Measurements from ENCODE around the gene SOWAHA. TPM values are rescaled to one million over a fixed set of nuclear protein-coding genes. Genes with fewer than 3 reads are reported as not detected.

The SOWAHA gene
- total RNA-seq, 1 donor from 2014 or later, result not detected

DNA sequence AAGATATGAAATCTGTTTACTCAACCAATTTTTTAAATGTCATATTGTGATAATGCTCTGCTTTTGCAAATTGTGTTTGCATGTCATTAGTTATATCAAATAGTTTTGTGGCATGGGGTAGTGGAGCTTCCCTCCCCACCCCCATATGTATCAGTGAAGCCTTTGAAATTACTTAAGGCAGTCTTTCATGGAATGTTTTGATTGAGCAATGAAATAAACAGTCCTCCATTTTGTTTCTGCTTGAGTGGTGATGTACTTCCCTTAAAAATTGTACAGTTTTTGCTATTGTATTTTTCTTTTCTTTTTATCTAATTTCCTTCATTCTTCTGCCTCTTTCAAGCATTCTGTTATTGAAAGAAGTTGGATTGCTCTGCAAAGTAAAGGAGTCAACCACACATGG is 3.5 kb downstream of the SOWAHA start:
- no peak for DNase-seq (ENCODE audit: low spot score)
- no peaks in the 10 kb centered on the region for H3K9me3 Mint-ChIP-seq (ENCODE audit: unreplicated experiment)
- TF ChIP-seq, protein P1, sequence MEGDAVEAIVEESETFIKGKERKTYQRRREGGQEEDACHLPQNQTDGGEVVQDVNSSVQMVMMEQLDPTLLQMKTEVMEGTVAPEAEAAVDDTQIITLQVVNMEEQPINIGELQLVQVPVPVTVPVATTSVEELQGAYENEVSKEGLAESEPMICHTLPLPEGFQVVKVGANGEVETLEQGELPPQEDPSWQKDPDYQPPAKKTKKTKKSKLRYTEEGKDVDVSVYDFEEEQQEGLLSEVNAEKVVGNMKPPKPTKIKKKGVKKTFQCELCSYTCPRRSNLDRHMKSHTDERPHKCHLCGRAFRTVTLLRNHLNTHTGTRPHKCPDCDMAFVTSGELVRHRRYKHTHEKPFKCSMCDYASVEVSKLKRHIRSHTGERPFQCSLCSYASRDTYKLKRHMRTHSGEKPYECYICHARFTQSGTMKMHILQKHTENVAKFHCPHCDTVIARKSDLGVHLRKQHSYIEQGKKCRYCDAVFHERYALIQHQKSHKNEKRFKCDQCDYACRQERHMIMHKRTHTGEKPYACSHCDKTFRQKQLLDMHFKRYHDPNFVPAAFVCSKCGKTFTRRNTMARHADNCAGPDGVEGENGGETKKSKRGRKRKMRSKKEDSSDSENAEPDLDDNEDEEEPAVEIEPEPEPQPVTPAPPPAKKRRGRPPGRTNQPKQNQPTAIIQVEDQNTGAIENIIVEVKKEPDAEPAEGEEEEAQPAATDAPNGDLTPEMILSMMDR (IDR thresholded peaks at IDR 0.05; ENCODE audit: unreplicated experiment), result no peak
- H3K4me3 Mint-ChIP-seq (ENCODE audit: unreplicated experiment), result no peak overlapping the region
- H3K27ac Mint-ChIP-seq (ENCODE audit: unreplicated experiment), result no peak overlapping the region
- no peaks in the 10 kb centered on the region for H3K36me3 Mint-ChIP-seq (ENCODE audit: low read depth, unreplicated experiment)
- H3K27me3 Mint-ChIP-seq (ENCODE audit: unreplicated experiment), result peaks cover 6% of the 10 kb centered on the region
- H3K4me1 Mint-ChIP-seq (ENCODE audit: unreplicated experiment), result peaks cover 6% of the 10 kb centered on the region

- H3K27me3 Mint-ChIP-seq (ENCODE audit: unreplicated experiment), result peaks cover 8% of the 10 kb centered on the region
- H3K27ac Mint-ChIP-seq (ENCODE audit: unreplicated experiment), result no peak overlapping the region
- TF ChIP-seq, protein P1 (IDR thresholded peaks at IDR 0.05; ENCODE audit: unreplicated experiment), result no peak
- no peak for DNase-seq (ENCODE audit: low spot score)
- H3K9me3 Mint-ChIP-seq (ENCODE audit: unreplicated experiment), result no peaks in the 10 kb centered on the region
- no peaks in the 10 kb centered on the region for H3K36me3 Mint-ChIP-seq (ENCODE audit: low read depth, unreplicated experiment)
- H3K4me1 Mint-ChIP-seq (ENCODE audit: unreplicated experiment), result peaks cover 6% of the 10 kb centered on the region
- H3K4me3 Mint-ChIP-seq (ENCODE audit: unreplicated experiment), result no peak overlapping the region
These were observed 3.9 kb downstream of the SOWAHA start for GRCh38 chr5:132817011-132817410.

- Mint-ChIP-seq H3K4me3 (ENCODE audit: unreplicated experiment) (no peak overlapping the region), H3K36me3 (ENCODE audit: low read depth, unreplicated experiment) (no peaks in the 10 kb centered on the region), H3K27ac (ENCODE audit: unreplicated experiment) (no peak overlapping the region), H3K27me3 (ENCODE audit: unreplicated experiment) (peaks cover 4% of the 10 kb centered on the region), H3K4me1 (ENCODE audit: unreplicated experiment) (no peaks in the 10 kb centered on the region), H3K9me3 (ENCODE audit: unreplicated experiment) (no peaks in the 10 kb centered on the region)
- DNase-seq (ENCODE audit: low spot score), result no peak
- TF ChIP-seq, protein P1 (IDR thresholded peaks at IDR 0.05; ENCODE audit: unreplicated experiment), result no peak
These were observed 6.4 kb downstream of the SOWAHA start for GRCh38 chr5:132819468-132819867.

DNA sequence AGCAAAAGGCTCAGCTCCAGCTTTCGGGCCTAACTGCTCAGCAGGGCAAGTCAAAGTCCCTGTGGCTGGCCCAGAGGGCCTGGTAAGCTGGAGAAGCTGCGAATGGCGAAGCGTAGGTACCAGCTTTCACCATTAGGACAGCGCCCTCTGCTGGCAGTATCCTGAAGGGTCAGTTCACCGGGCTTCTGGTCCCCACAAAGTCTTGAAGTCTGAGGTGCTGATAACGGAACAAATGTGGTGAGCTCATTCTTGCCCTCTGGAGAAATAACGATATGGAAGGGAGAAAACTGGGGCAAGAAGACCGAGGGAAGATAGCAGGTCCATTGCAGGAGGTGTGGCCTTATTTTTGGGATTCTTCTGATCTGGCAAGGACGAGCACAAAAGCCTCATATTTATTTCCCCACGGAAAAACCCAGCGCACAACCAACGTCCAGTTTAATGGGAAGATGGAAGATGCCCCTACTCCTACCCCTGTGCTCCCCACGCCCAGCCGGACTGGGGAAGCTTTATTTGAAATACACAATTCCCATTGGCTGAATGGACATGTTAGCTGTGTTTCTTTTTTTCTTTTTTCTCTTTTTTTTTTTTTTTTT is 7.2 kb downstream of the SOWAHA start:
- TF ChIP-seq, protein P1 (IDR thresholded peaks at IDR 0.05; ENCODE audit: unreplicated experiment), result peak; percentile 91
- Mint-ChIP-seq H3K27me3 (ENCODE audit: unreplicated experiment) (peaks cover 6% of the 10 kb centered on the region), H3K9me3 (ENCODE audit: unreplicated experiment) (no peaks in the 10 kb centered on the region), H3K36me3 (ENCODE audit: low read depth, unreplicated experiment) (no peaks in the 10 kb centered on the region), H3K4me1 (ENCODE audit: unreplicated experiment) (no peaks in the 10 kb centered on the region), H3K4me3 (ENCODE audit: unreplicated experiment) (no peak overlapping the region), H3K27ac (ENCODE audit: unreplicated experiment) (no peak overlapping the region)
- DNase-seq (ENCODE audit: low spot score), result peak; percentile 90

DNA sequence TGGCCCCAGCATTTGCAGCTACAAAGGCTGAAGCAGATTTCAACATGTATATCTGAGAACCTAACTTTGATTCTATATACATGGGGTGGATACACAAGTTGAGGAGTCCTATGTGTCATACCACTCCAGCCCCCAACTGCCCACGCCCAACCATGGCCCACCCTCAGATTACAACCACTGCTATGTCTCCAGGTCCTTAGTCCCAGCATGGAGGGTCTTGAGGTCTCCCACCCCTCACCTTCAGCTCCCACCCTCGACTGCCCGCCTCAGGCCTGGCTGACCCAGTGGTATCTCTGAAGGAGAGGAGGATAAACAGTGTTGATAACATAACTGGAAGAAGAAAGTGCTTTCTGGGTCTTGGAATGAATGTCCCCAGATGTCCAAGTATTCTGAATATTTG is 8.2 kb downstream of the SOWAHA start:
- no peak overlapping the region for H3K27ac Mint-ChIP-seq (ENCODE audit: unreplicated experiment)
- H3K27me3 Mint-ChIP-seq (ENCODE audit: unreplicated experiment), result peaks cover 6% of the 10 kb centered on the region
- H3K36me3 Mint-ChIP-seq (ENCODE audit: low read depth, unreplicated experiment), result no peaks in the 10 kb centered on the region
- peaks cover under 1% of the 10 kb centered on the region for H3K4me1 Mint-ChIP-seq (ENCODE audit: unreplicated experiment)
- TF ChIP-seq, protein P1 (IDR thresholded peaks at IDR 0.05; ENCODE audit: unreplicated experiment), result no peak
- no peaks in the 10 kb centered on the region for H3K9me3 Mint-ChIP-seq (ENCODE audit: unreplicated experiment)
- no peak overlapping the region for H3K4me3 Mint-ChIP-seq (ENCODE audit: unreplicated experiment)
- no peak for DNase-seq (ENCODE audit: low spot score)
